Erythroblast (primary cell): Measurements from ENCODE around the gene DUSP9.

Experiments used
- GATA1 ChIP-seq: IDR thresholded peaks from 2 replicates; pipeline ENCODE4 v1.6.1; 2011; ENCODE audit warnings: low read depth, mild to moderate bottlenecking, control low read depth, low read length, moderate library complexity
- POLR2A ChIP-seq: IDR thresholded peaks from 2 replicates; pipeline ENCODE4 v1.6.1; 2011; ENCODE audit warnings: mild to moderate bottlenecking, low read length

DNA sequence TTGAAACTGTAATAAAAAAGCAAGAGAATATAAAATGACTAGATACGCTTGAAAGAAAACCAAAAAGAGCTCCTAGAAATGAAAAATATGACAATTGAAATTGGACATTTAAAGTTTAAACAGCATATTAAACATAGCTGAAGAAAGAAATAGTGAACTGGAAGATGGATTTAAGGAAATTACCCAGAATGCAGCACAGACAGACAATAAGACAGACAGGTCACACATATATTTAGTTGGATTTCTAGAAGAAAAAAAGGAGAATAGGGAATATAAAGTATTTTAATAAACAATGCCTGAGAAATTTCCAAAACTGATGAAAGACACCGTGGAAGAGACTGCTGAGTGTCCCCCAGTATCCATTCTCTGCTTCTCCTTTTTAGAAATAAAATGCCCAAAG, 6.6 kb downstream of the DUSP9 start:
- no peak for TF ChIP-seq POLR2A
- no peak for TF ChIP-seq GATA1
